GM12872 (cell line): ENCODE data around the gene CNTNAP2.

Experiments used
- TF ChIP-seq, protein P1 (sequence below): IDR thresholded peaks from 3 replicates; pipeline ENCODE4 v1.5.1; 2011; ENCODE audit warnings: low read depth, mild to moderate bottlenecking, low read length, moderate library complexity; ENCODE audit not compliant: insufficient read depth

The CNTNAP2 gene

DNA sequence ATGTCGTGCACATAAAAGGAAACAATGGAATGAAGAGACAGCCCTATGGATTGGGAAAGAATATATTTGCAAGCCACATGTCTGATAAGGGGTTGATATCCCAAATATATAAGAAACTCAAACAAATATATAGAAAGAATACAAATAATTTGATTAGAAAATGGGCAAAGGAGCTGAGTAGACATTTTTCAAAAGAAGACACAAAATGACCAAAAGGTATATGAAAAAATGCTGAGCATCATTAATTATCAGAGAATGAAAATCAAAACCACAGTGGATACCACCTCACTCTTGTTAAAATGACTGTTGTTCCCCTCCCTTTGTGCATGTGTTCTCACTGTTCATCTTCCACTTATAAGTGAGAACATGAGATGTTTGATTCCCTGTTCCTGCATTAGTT, 175.3 kb downstream of the CNTNAP2 start:
- TF ChIP-seq, protein P1, sequence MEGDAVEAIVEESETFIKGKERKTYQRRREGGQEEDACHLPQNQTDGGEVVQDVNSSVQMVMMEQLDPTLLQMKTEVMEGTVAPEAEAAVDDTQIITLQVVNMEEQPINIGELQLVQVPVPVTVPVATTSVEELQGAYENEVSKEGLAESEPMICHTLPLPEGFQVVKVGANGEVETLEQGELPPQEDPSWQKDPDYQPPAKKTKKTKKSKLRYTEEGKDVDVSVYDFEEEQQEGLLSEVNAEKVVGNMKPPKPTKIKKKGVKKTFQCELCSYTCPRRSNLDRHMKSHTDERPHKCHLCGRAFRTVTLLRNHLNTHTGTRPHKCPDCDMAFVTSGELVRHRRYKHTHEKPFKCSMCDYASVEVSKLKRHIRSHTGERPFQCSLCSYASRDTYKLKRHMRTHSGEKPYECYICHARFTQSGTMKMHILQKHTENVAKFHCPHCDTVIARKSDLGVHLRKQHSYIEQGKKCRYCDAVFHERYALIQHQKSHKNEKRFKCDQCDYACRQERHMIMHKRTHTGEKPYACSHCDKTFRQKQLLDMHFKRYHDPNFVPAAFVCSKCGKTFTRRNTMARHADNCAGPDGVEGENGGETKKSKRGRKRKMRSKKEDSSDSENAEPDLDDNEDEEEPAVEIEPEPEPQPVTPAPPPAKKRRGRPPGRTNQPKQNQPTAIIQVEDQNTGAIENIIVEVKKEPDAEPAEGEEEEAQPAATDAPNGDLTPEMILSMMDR = no peak

- TF ChIP-seq, protein P1 = no peak
Measured at GRCh38 chr7:146296028-146296427, 179.4 kb downstream of the CNTNAP2 start.

- TF ChIP-seq, protein P1 = no peak
Measured at GRCh38 chr7:146314962-146315361, 198.4 kb downstream of the CNTNAP2 start.

DNA sequence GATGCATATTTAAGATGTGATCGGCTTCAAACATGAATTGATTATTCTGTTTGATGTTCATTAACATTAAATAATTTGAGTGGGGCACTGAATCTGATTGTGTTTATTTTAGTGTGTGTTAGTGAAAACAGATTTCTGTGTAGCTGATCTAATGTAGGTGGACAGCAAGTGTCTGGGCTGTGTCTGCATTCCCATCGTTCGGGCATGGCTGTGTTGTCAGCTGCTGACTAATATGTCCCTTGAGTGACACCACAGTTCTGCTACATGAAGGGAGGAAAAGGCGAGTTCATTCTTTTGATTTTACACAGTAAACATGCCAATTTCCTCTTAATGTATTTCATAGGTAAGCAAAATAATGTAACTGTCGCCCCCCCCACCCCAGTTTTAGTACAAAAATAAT, 203.0 kb downstream of the CNTNAP2 start:
- TF ChIP-seq, protein P1 = no peak

DNA sequence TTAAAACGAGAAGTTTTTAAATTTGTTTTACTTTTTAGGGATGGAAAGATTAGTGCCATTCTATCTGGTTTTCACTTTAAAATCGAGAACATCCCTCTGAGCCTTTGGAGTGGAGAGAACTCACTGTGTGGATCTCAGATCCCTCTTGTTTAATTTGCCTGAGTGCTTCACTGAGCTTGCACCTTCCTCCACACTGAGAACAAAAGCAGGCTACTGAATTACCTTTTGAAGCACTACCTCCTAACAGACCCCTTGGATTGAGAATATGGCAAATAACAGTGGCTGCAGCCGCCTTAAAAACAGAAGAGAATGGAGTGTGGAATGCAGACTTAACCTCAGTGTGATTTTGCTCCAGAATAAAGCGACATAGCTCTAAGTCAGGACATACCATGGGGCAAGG, 204.7 kb downstream of the CNTNAP2 start:
- TF ChIP-seq, protein P1 = no peak

GRCh38 chr7:146331369-146331768, 214.8 kb downstream of the CNTNAP2 start:
- TF ChIP-seq, protein P1 = no peak

- TF ChIP-seq, protein P1 = no peak
Measured at GRCh38 chr7:146345251-146345650, 228.7 kb downstream of the CNTNAP2 start.

DNA sequence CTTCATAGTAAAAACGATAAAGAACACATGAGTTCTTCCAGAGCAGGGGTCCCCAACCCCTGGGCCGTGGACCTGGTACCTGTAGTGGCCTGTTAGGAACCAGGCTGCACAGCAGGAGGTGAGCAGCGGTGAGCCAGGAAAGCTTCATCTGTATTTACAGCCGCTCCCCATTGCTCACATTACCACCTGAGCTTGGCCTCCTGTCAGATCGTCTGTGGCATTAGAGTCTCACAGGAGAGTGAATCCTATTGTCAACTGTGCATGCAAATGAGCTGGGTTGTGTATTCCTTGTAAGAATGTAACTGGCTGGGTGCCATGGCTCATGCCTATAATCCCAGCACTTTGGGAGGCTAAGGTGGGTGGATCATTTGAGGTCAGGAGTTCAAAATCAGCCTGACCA, 229.5 kb downstream of the CNTNAP2 start:
- TF ChIP-seq, protein P1 = no peak
